Measurements from ENCODE around the gene FMOD.
"Not testable (repeated sequence)": the region's sequence is repeated elsewhere in the genome, so short reads cannot be mapped to it uniquely, and the experiment has no call there.

FMOD gene

DNA sequence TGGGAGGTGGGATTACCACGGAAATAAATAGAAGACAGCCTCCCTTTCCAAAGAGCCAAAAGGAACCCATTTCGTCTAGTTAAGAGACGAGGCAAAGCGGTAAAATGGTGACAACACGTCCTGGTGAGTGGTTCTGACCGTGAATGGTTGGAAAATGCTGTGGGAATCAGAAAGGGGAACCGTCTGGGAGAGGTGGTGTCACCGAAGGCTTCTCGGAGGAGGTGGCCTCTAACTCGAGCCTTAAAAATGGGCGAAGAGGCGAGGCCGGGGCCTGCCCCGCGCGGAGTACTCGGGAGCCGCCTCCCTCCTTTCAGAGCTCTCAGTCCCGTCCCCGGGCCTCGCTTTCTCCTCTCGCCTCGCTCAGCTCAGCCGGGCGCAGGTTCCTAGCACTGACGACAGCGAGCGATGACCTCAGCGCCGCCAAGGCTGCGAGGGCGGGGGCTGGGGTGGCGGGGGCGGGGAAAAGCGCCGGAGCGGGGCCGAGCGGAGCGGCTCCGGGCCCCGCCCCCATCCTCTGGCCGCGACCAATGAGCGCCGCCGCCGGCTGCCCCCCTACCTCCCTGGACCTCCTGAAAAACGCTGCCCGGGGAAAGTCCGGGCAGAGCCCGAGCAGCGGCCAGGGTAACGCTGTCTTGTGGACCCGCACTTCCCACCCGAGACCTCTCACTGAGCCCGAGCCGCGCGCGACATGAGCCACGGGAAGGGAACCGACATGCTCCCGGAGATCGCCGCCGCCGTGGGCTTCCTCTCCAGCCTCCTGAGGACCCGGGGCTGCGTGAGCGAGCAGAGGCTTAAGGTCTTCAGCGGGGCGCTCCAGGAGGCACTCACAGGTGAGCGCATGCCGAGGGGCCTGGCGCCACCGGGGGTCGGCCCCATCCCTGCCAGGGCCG lies 45.8 kb downstream of the FMOD start, which contains the start of gene BTG2:
TSS of gene BTG2 (plus strand) at position 601 of the 890 bp plus-strand sequence. CDS start at position 689, 88 bp downstream.
- peak; percentile 92 for DNase-seq

DNA sequence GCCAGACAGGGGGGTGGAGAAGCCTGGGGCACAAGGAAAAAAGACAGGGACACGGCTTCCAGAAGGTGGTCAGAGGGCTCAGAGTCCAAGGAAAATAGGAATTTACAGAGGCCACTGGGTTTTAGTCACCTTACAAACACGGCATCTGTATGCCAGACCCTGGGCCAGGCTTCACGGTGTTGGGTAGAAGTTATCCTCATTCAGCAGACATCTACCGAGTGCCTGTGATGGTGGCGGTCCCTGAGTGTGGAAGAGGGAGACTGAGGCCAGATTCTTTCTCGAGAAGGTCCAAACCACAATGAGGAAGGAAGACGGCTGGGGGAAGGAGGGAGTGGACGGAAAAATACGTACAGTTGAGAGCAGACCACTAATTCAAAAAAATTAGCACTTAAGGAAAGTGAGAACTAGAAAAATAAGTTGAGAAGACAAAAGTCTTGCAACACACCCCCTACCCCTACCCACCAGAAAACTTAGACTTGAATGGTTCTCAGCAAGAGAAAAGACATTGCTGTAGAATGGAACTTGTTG lies 46.5 kb downstream of the FMOD start:
- DNase-seq: no peak

DNA sequence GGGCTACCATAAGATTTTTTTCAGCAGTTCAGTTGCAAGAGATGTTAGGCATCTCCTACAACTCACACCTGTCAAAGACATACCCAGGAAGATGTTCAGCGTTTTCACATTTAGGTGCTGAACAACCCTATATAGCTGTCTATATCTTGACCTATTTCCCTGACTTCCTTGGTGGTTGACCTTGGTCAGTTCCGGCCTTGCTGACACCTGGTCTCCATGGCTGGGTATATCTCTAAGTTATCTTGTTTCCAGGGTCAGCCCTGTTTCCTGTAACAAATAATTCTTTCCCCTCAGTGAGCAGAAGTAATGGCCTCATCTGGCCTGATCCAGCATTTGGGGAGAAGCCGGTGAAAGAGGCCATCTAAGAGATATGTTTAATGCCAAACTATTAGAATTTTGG lies 48.0 kb downstream of the FMOD start:
- no peak for DNase-seq

DNA sequence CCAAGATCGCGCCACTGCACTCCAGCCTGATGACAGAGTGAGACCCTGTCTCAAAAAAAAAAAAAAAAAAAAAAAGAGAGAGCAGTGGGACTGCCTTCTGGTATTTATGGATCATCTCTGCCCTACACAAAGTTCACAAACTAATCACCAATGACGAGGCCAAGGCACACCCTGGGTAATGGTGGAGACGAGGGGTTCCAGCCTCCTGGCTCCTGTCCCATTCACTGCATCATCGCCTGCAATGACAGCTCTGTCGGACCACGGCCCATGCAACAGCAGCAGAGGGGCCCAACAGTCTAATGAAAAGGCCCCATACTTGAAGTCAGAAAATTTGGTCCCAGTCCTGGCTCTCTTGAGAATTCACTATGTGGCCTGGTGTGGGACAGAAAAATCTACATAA lies 48.5 kb downstream of the FMOD start:
- DNase-seq: no peak

DNA sequence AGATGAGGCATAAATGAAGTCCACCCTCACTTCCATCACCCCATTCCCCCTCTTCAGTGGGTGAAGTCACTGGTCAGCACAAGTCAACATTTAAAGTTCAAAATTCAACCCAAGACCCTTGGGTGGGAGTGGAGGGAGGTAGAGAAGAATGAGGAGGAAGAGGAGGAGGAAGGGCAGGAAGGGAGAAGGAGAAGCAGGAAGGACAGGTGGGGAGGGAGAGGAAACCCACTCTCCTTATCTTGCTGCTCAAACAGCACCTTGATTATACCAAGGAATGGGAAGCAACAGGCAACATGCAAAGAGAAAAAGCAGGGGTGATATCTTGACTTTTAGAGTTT lies 49.6 kb downstream of the FMOD start:
- DNase-seq: no peak

DNA sequence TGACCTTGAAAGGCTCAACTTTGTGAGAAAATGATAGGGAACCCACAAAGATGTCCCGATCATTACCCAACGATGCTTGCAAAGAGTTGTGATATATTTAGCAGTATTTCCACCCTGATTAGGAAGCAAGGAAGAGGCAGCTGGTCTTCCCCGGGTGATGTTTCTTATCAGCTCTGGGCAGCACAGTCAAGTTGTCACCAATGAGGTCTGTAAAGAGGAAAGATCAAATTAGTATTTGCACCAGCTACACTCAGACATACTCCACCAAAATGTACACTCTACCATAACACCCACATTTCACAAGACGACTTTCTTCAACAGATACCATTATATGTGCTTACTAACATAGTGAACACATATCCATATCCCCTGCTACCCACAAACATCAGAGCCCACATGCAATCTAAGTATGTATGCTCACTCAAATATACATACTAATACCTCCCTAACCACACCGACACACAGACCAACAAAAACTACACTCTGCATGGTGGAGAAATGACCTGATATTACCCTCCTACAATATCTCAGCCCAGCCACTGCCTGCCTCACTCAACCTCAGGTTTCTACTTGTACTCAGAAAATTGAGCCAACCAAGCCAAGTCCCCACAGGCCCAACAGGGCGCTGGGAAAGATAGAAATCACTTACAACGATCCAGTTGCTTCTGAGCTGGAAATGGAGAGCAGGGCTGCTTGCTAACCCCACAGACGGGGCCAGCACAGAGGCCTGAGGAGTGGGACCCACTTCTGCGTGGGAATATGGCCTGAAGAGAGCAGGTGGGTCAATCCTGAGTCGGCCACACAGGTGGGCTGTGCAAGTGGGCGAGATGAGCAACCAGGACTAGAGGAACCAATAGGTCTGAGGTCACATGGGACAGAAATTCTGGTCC lies 50.2 kb downstream of the FMOD start:
- DNase-seq: no peak

DNA sequence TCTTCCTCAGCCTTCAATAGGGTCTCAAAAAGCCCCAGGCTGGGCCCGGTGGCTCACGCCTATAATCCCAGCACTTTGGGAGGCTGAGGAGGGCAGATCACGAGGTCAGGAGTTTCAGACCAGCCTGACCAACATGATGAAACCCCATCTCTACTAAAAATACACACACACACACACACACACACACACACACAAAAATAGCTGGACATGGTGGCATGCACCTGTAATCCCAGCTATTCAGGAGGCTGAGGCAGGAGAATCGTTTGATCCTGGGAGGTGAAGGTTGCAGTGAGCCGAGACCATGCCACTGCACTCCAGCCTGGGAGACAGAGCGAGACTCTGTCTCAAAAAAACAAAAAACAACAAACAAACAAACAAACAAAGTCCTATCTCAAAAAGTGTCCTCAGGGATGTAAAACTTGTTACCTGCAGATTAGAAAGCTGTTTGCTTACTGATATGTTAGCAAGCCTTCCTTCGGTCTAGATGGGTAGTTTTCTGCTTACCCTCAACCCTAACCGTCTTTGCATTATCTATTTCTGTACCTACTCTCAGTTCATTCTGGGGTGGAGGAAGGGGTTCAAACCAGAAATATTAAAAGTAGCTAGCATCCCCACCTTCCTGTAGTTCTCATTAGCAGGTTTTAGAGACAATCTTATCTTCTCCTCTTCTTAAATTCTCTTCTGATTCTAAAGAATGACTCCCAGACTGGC lies 51.0 kb downstream of the FMOD start:
- DNase-seq: not testable (repeated sequence)

DNA sequence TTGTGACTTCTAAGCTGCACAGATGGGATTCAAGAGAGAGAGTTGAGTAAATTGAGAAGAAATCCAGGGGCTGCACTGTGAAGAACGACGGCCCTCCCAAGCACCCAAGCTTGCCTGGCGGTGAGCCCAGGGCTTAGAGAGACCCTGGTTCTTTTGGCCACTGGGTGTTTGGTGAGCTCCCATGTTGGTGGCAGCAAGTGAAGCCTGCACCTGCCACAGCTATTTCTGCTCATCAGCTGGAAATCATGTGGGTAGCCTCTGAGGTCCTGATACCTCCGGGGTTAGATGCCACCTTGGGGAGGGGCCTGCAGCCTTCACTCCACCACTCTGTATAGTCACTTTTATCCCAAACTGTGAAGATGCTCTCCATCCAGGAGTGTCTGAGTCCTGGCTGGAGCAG lies 51.8 kb downstream of the FMOD start:
- no peak for DNase-seq

DNA sequence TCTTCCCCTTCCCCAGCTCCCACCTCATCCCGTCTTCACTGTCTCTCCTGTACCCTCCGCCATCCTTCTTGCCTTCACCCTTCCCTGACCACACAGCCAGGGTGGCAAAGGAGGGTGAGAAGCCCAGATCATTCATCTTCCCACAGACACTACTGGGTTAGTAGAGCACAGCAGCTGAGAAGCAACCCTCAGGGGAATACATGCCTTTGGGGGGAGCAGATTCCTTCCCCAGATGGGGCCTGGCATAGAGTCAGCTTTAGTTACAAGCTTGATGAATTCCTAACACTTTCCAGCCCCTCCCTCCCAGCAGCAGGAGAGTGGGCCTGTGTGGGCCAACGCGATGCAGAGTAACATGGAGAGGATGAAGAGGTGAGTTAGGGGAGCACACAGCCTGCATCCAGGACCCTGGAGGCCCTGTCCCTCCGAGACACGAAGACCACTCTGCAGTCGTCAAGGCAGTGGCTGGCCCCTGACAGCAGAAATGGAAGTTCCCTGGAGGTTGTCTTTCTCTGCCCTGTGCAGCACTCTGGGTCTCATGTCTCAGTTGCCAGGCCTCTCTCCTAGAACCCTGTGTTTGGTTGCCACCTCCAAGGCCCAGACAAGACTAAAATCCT lies 54.4 kb downstream of the FMOD start:
- no peak for DNase-seq

DNA sequence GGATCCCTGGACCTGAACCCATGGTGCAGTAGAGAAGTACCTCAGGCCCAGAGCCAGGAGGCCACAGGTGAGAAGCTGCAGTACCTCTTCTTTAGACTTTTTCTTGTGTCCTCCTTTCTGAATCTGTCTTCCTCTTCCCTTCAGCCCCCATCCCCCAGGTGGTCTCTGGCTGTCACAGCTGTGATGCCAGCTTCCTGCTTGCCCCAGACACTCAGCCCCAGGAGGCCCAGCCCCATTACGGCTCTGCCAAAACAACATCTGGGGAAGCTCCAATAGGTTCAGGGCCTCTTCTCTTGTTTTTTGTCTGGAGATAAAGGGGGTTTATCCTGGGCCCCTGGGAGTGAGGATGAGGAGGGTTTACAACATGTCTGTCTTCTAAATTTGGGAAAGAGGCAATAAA lies 55.1 kb downstream of the FMOD start:
- DNase-seq: no peak

DNA sequence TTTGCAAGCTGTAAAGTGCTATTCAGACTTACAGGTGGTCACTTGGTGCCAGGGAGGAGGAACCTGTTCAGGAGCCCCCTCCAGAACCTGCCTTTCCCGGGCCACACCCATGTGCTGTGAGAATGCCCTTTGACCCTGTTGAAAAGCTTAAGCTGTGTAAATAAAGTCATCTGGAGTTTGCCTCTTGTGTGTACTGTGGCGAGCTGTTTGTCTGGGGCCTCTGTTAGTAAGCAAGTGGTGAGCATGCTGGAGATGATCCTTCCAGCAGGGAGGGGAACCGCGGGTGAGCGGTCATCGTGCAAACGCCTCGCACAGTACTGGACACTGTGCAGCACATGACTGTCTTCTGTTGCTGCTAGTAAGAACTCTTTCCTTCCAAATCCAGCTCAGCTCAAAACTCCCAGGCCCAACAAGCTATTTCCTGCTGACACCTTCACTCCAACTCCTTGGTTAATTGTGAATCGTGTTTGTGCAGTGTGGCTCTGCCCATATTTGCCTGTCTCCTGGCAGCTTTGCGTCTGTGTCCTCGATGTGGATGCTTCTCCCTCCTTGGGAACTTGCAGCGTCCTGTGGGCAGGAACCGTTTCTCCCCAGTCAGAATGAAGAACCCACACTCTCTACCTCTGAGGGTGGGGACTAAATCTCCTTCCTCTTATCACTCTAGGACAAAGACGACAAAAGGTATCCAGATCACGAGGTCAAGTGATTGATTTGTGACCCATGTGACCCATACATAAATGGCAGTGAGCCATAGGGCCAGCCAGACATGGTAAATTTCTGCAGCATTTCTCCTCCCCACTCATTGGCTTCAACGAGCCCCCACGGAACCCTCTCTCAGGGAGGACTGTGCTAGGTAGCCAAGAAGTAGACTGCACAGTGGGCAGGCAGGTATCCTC lies 59.5 kb downstream of the FMOD start:
- no peak for DNase-seq
